ENCODE data around the gene MRC1.

GRCh38 chr10:17883621-17884020 lies 74.5 kb downstream of the MRC1 start:
- TF ChIP-seq EGR1 (IDR thresholded peaks at IDR 0.05) (no peak), TAF1 (IDR thresholded peaks at IDR 0.05; ENCODE audit: low read depth) (no peak), RAD21 (IDR thresholded peaks at IDR 0.05; ENCODE audit: low read depth) (no peak), MAX (IDR thresholded peaks at IDR 0.05) (no peak), EP300 (IDR thresholded peaks at IDR 0.05; ENCODE audit: borderline replicate concordance) (no peak), YY1 (IDR thresholded peaks at IDR 0.05; ENCODE audit: low read depth) (no peak), CEBPB (IDR thresholded peaks at IDR 0.05) (no peak), TEAD4 (IDR thresholded peaks at IDR 0.05) (no peak), FOXM1 (IDR thresholded peaks at IDR 0.05; ENCODE audit: borderline replicate concordance, low read depth) (no peak), NFIC (IDR thresholded peaks at IDR 0.05) (no peak), TCF12 (IDR thresholded peaks at IDR 0.05; ENCODE audit: low read depth) (no peak), CREB1 (IDR thresholded peaks at IDR 0.05; ENCODE audit: low read depth) (no peak)
- TF ChIP-seq, protein P1, sequence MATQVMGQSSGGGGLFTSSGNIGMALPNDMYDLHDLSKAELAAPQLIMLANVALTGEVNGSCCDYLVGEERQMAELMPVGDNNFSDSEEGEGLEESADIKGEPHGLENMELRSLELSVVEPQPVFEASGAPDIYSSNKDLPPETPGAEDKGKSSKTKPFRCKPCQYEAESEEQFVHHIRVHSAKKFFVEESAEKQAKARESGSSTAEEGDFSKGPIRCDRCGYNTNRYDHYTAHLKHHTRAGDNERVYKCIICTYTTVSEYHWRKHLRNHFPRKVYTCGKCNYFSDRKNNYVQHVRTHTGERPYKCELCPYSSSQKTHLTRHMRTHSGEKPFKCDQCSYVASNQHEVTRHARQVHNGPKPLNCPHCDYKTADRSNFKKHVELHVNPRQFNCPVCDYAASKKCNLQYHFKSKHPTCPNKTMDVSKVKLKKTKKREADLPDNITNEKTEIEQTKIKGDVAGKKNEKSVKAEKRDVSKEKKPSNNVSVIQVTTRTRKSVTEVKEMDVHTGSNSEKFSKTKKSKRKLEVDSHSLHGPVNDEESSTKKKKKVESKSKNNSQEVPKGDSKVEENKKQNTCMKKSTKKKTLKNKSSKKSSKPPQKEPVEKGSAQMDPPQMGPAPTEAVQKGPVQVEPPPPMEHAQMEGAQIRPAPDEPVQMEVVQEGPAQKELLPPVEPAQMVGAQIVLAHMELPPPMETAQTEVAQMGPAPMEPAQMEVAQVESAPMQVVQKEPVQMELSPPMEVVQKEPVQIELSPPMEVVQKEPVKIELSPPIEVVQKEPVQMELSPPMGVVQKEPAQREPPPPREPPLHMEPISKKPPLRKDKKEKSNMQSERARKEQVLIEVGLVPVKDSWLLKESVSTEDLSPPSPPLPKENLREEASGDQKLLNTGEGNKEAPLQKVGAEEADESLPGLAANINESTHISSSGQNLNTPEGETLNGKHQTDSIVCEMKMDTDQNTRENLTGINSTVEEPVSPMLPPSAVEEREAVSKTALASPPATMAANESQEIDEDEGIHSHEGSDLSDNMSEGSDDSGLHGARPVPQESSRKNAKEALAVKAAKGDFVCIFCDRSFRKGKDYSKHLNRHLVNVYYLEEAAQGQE (IDR thresholded peaks at IDR 0.05; ENCODE audit: low read depth), result no peak
